Activated B cell treated with CpG ODN at 0.5 μM for 24 hours (primary cell): ENCODE results near the gene RNF114. TPM values are rescaled to one million over a fixed set of nuclear protein-coding genes. Genes with fewer than 3 reads are reported as not detected.

Experiments
- ATAC-seq: fragments of 200-7000 bp; cut with Tn5 transposase; one replicate; pipeline ENCODE4 v1.10.0; 2021; ENCODE audit warnings: low read depth, mild to moderate bottlenecking, moderate library complexity
- CTCF ChIA-PET: fragments of 350-600 bp; sonication (Branson Sonifier 250); formaldehyde crosslinking; loops from one replicate; lab custom pipeline; 2021; ENCODE audit warnings: antibody characterized with exemption; lab: Charles Lee
- POLR2A ChIA-PET: fragments of 350-600 bp; sonication (Branson Sonifier 250); formaldehyde crosslinking; loops from one replicate; lab custom pipeline; 2021; ENCODE audit warnings: antibody characterized with exemption; lab: Charles Lee
- DNase-seq: peaks from one replicate; pipeline ENCODE4 v3.0.0; 2022
- H3K27ac Mint-ChIP-seq: one replicate; pipeline ENCODE4 v1.8.0; 2020; ENCODE audit warnings: mixed read lengths
- H3K27me3 Mint-ChIP-seq: one replicate; pipeline ENCODE4 v1.8.0; 2021; ENCODE audit warnings: mixed read lengths
- H3K36me3 Mint-ChIP-seq: one replicate; pipeline ENCODE4 v1.8.0; 2021; ENCODE audit warnings: low read depth, mixed read lengths
- H3K4me1 Mint-ChIP-seq: one replicate; pipeline ENCODE4 v1.8.0; 2021; ENCODE audit warnings: mixed read lengths
- H3K4me3 Mint-ChIP-seq: one replicate; pipeline ENCODE4 v1.8.0; 2020; ENCODE audit warnings: mild to moderate bottlenecking, mixed read lengths
- H3K9me3 Mint-ChIP-seq: one replicate; pipeline ENCODE4 v1.8.0; 2020; ENCODE audit warnings: mixed read lengths
- CTCF ChIP-seq: fragments of 200-600 bp; IDR thresholded peaks from one replicate; pipeline ENCODE4 v1.8.0; 2022; ENCODE audit warnings: antibody characterized with exemption, mild to moderate bottlenecking
- intact Hi-C: fragments of 100-400 bp; cut with micrococcal nuclease; formaldehyde crosslinking; loops from one replicate; pipeline ENCODE4 v1.15.1; 2024
- total RNA-seq: library from RNA; stranded (reverse); gene quantifications from 2 replicates; pipeline ENCODE4 v1.2.3, GENCODE V29; 2022

RNF114 gene
- total RNA-seq, 1 donor from 2014 or later: 56.5 TPM

GRCh38 chr20:49983848-49984408, 47.7 kb downstream of the RNF114 start:
- Mint-ChIP-seq H3K4me3 (no peak overlapping the region), H3K36me3 (no peaks in the 10 kb centered on the region), H3K4me1 (peaks cover 24% of the 10 kb centered on the region), H3K27ac (no peak overlapping the region), H3K27me3 (no peaks in the 10 kb centered on the region), H3K9me3 (no peaks in the 10 kb centered on the region)
- intact Hi-C loops: loop anchor here (2.0 kb wide), 1 partner anchor 57 kb away; no protein-coding TSS in a partner anchor
- ATAC-seq: no peak
- no peak for DNase-seq
- CTCF ChIA-PET: interaction anchor here (0.7 to 12.6 kb wide), 2 partner anchors 87 to 100 kb away, joined by 4 to 346 read pairs; no protein-coding TSS in a partner anchor
- no peak for TF ChIP-seq CTCF
- POLR2A ChIA-PET: interaction anchor here (0.6 to 0.9 kb wide), 3 partner anchors 13 to 88 kb away, joined by 3 to 5 read pairs (median 4); no protein-coding TSS in a partner anchor

- ATAC-seq (no peak), DNase-seq (no peak)
- POLR2A ChIA-PET: no interaction called here
- Mint-ChIP-seq H3K27me3 (no peaks in the 10 kb centered on the region), H3K4me3 (no peak overlapping the region), H3K36me3 (no peaks in the 10 kb centered on the region), H3K4me1 (peaks cover 22% of the 10 kb centered on the region), H3K9me3 (no peaks in the 10 kb centered on the region), H3K27ac (no peak overlapping the region)
- intact Hi-C loops: no loop called here
- CTCF ChIA-PET: interaction anchor here (0.7 to 12.6 kb wide), 2 partner anchors 86 to 99 kb away, joined by 4 to 346 read pairs; no protein-coding TSS in a partner anchor
- TF ChIP-seq CTCF: no peak
Measured at GRCh38 chr20:49984426-49985153, 48.4 kb downstream of the RNF114 start.

GRCh38 chr20:49985157-49985556, 49.0 kb downstream of the RNF114 start:
- no peak for ATAC-seq

GRCh38 chr20:49985617-49986016, 49.4 kb downstream of the RNF114 start:
- DNase-seq: no peak
- intact Hi-C loops: no loop called here
- CTCF ChIA-PET: interaction anchor here (1.2 kb wide), 1 partner anchor 14 kb away, joined by 4 read pairs; no protein-coding TSS in a partner anchor
- POLR2A ChIA-PET: no interaction called here
- Mint-ChIP-seq H3K4me1 (peaks cover 20% of the 10 kb centered on the region), H3K27ac (no peak overlapping the region), H3K36me3 (no peaks in the 10 kb centered on the region), H3K27me3 (no peaks in the 10 kb centered on the region), H3K4me3 (no peak overlapping the region), H3K9me3 (no peaks in the 10 kb centered on the region)
- ATAC-seq: no peak
- TF ChIP-seq CTCF: no peak

More at GRCh38 chr20:49985157-49985556, 49.0 kb downstream of the RNF114 start:
- Mint-ChIP-seq H3K4me3 (no peak overlapping the region), H3K27me3 (no peaks in the 10 kb centered on the region), H3K4me1 (peaks cover 20% of the 10 kb centered on the region), H3K9me3 (no peaks in the 10 kb centered on the region), H3K27ac (no peak overlapping the region), H3K36me3 (no peaks in the 10 kb centered on the region)
- intact Hi-C loops: no loop called here
- TF ChIP-seq CTCF: no peak
- no peak for DNase-seq
- ChIA-PET CTCF (no interaction called here), POLR2A (no interaction called here)

- Mint-ChIP-seq H3K36me3 (no peaks in the 10 kb centered on the region), H3K27ac (no peak overlapping the region), H3K4me3 (no peak overlapping the region), H3K4me1 (peaks cover 20% of the 10 kb centered on the region), H3K27me3 (no peaks in the 10 kb centered on the region), H3K9me3 (no peaks in the 10 kb centered on the region)
- no peak for DNase-seq
- intact Hi-C loops: no loop called here
- POLR2A ChIA-PET: no interaction called here
- no peak for ATAC-seq
- TF ChIP-seq CTCF: no peak
- CTCF ChIA-PET: interaction anchor here (1.2 kb wide), 1 partner anchor 13 kb away, joined by 4 read pairs; no protein-coding TSS in a partner anchor
Measured at GRCh38 chr20:49986049-49986448, 49.9 kb downstream of the RNF114 start.
